ENCODE measurements around the gene DPF3.

DPF3 gene

GRCh38 chr14:72618424-72618823 lies 275.5 kb downstream of the DPF3 start:
- H3K4ac ChIP-seq (ENCODE audit: low read length): no peak overlapping the region
- no peak overlapping the region for H3K23ac ChIP-seq (ENCODE audit: low read depth, low read length, poor library complexity)
- H2AFZ ChIP-seq (ENCODE audit: low read length): peak overlapping the region; percentile 84
- H4K8ac ChIP-seq (ENCODE audit: low read depth, low read length): no peak overlapping the region
- no peak overlapping the region for H3K27ac ChIP-seq (replicated peaks; ENCODE audit: low read length)
- no peak overlapping the region for H2BK12ac ChIP-seq (ENCODE audit: low read length)
- no CpG with 5 or more reads among the region's 7 CpGs for WGBS, 2 donors (ENCODE audit: extremely low coverage in 2 of 2, insufficient read length in 2 of 2, insufficient replicate concordance in 1 of 2)
- no peak overlapping the region for H2BK5ac ChIP-seq (ENCODE audit: low read length)
- H2BK15ac ChIP-seq (ENCODE audit: low read length): no peak overlapping the region
- peak overlapping the region; percentile 76 for H2AK5ac ChIP-seq (ENCODE audit: low read depth, low read length)
- no peak overlapping the region for H3K4me2 ChIP-seq (ENCODE audit: insufficient read depth, low read length, poor library complexity, severe bottlenecking)
- no peaks in the 10 kb centered on the region for H3K27me3 ChIP-seq (ENCODE audit: control insufficient read depth in 3 of 3, insufficient read depth in 3 of 3, low read depth in 1 of 3, low read length in 3 of 3)
- H2BK120ac ChIP-seq (ENCODE audit: low read depth, low read length): no peak overlapping the region
- peaks cover 12 to 22% of the 10 kb centered on the region in 2 donors for H3K4me1 ChIP-seq (ENCODE audit: control insufficient read depth in 2 of 2, insufficient read depth in 1 of 2, low read depth in 1 of 2, low read length in 2 of 2)
- H3K9me3 ChIP-seq (replicated peaks in 1 of 2; ENCODE audit: control insufficient read depth in 2 of 2, insufficient read depth in 1 of 2, low read depth in 1 of 2, low read length in 2 of 2): peaks cover 0 to 2% of the 10 kb centered on the region in 2 donors
- H3K18ac ChIP-seq (ENCODE audit: low read length): peak overlapping the region; percentile 59
- no peak overlapping the region for H4K91ac ChIP-seq (ENCODE audit: low read depth, low read length, poor library complexity)
- no peaks in the 10 kb centered on the region for H3K36me3 ChIP-seq (replicated peaks in 1 of 2; ENCODE audit: control insufficient read depth in 2 of 2, insufficient read depth in 2 of 2, low read length in 2 of 2)
- H3K4me3 ChIP-seq (ENCODE audit: low read length in 2 of 2): no peak overlapping the region
- no peaks in the 10 kb centered on the region for H3K79me1 ChIP-seq (ENCODE audit: low read depth, low read length)
- no peak overlapping the region for H3K14ac ChIP-seq (ENCODE audit: low read length)
- H3K9ac ChIP-seq (ENCODE audit: low read depth, low read length, poor library complexity): peak overlapping the region; percentile 47
- DNase-seq (ENCODE audit: low spot score): no peak

GRCh38 chr14:72617391-72618031 lies 276.4 kb downstream of the DPF3 start:
- Histone ChIP-seq H3K18ac (ENCODE audit: low read length) (peak overlapping the region; percentile 90), H3K4me2 (ENCODE audit: insufficient read depth, low read length, poor library complexity, severe bottlenecking) (no peak overlapping the region), H3K14ac (ENCODE audit: low read length) (no peak overlapping the region), H3K9ac (ENCODE audit: low read depth, low read length, poor library complexity) (peak overlapping the region; percentile 68), H3K79me1 (ENCODE audit: low read depth, low read length) (no peaks in the 10 kb centered on the region), H4K91ac (ENCODE audit: low read depth, low read length, poor library complexity) (no peak overlapping the region), H2BK120ac (ENCODE audit: low read depth, low read length) (no peak overlapping the region), H2AFZ (ENCODE audit: low read length) (peak overlapping the region; percentile 84), H3K23ac (ENCODE audit: low read depth, low read length, poor library complexity) (no peak overlapping the region), H2BK12ac (ENCODE audit: low read length) (no peak overlapping the region), H3K27ac (replicated peaks; ENCODE audit: low read length) (no peak overlapping the region), H3K4me1 (ENCODE audit: control insufficient read depth in 2 of 2, insufficient read depth in 1 of 2, low read depth in 1 of 2, low read length in 2 of 2) (peaks cover 12 to 22% of the 10 kb centered on the region in 2 donors), H3K9me3 (replicated peaks in 1 of 2; ENCODE audit: control insufficient read depth in 2 of 2, insufficient read depth in 1 of 2, low read depth in 1 of 2, low read length in 2 of 2) (peaks cover 0 to under 1% of the 10 kb centered on the region in 2 donors), H4K8ac (ENCODE audit: low read depth, low read length) (no peak overlapping the region), H3K36me3 (replicated peaks in 1 of 2; ENCODE audit: control insufficient read depth in 2 of 2, insufficient read depth in 2 of 2, low read length in 2 of 2) (no peaks in the 10 kb centered on the region), H2AK5ac (ENCODE audit: low read depth, low read length) (no peak overlapping the region), H3K4me3 (ENCODE audit: low read length in 2 of 2) (peak overlapping the region in 1 of 2 donors; percentile 47), H2BK15ac (ENCODE audit: low read length) (peak overlapping the region; percentile 40), H3K4ac (ENCODE audit: low read length) (no peak overlapping the region), H2BK5ac (ENCODE audit: low read length) (no peak overlapping the region), H3K27me3 (ENCODE audit: control insufficient read depth in 3 of 3, insufficient read depth in 3 of 3, low read depth in 1 of 3, low read length in 3 of 3) (no peaks in the 10 kb centered on the region)
- no CpG with 5 or more reads among the region's 20 CpGs for WGBS, 2 donors (ENCODE audit: extremely low coverage in 2 of 2, insufficient read length in 2 of 2, insufficient replicate concordance in 1 of 2)
- DNase-seq (ENCODE audit: low spot score): peak; percentile 15

GRCh38 chr14:72616811-72617210 lies 277.1 kb downstream of the DPF3 start:
- no peaks in the 10 kb centered on the region for H3K36me3 ChIP-seq (replicated peaks in 1 of 2; ENCODE audit: control insufficient read depth in 2 of 2, insufficient read depth in 2 of 2, low read length in 2 of 2)
- H2BK5ac ChIP-seq (ENCODE audit: low read length): no peak overlapping the region
- H4K91ac ChIP-seq (ENCODE audit: low read depth, low read length, poor library complexity): no peak overlapping the region
- H2BK120ac ChIP-seq (ENCODE audit: low read depth, low read length): no peak overlapping the region
- H3K4me2 ChIP-seq (ENCODE audit: insufficient read depth, low read length, poor library complexity, severe bottlenecking): no peak overlapping the region
- no peak overlapping the region for H3K4ac ChIP-seq (ENCODE audit: low read length)
- no peak overlapping the region for H2AK5ac ChIP-seq (ENCODE audit: low read depth, low read length)
- no peak overlapping the region for H2BK15ac ChIP-seq (ENCODE audit: low read length)
- no CpG with 5 or more reads among the region's 7 CpGs for WGBS, 2 donors (ENCODE audit: extremely low coverage in 2 of 2, insufficient read length in 2 of 2, insufficient replicate concordance in 1 of 2)
- H3K9me3 ChIP-seq (replicated peaks in 1 of 2; ENCODE audit: control insufficient read depth in 2 of 2, insufficient read depth in 1 of 2, low read depth in 1 of 2, low read length in 2 of 2): no peaks in the 10 kb centered on the region
- no peaks in the 10 kb centered on the region for H3K79me1 ChIP-seq (ENCODE audit: low read depth, low read length)
- no peaks in the 10 kb centered on the region for H3K27me3 ChIP-seq (ENCODE audit: control insufficient read depth in 3 of 3, insufficient read depth in 3 of 3, low read depth in 1 of 3, low read length in 3 of 3)
- H3K9ac ChIP-seq (ENCODE audit: low read depth, low read length, poor library complexity): no peak overlapping the region
- peaks cover 12 to 22% of the 10 kb centered on the region in 2 donors for H3K4me1 ChIP-seq (ENCODE audit: control insufficient read depth in 2 of 2, insufficient read depth in 1 of 2, low read depth in 1 of 2, low read length in 2 of 2)
- H3K18ac ChIP-seq (ENCODE audit: low read length): peak overlapping the region; percentile 39
- H4K8ac ChIP-seq (ENCODE audit: low read depth, low read length): no peak overlapping the region
- H2BK12ac ChIP-seq (ENCODE audit: low read length): peak overlapping the region; percentile 68
- H3K27ac ChIP-seq (replicated peaks; ENCODE audit: low read length): no peak overlapping the region
- H3K4me3 ChIP-seq (ENCODE audit: low read length in 2 of 2): no peak overlapping the region
- peak overlapping the region; percentile 84 for H2AFZ ChIP-seq (ENCODE audit: low read length)
- no peak for DNase-seq (ENCODE audit: low spot score)
- H3K14ac ChIP-seq (ENCODE audit: low read length): no peak overlapping the region
- no peak overlapping the region for H3K23ac ChIP-seq (ENCODE audit: low read depth, low read length, poor library complexity)

GRCh38 chr14:72616294-72616693 lies 277.6 kb downstream of the DPF3 start:
- Histone ChIP-seq H3K14ac (ENCODE audit: low read length) (no peak overlapping the region), H3K23ac (ENCODE audit: low read depth, low read length, poor library complexity) (no peak overlapping the region), H3K4me3 (ENCODE audit: low read length in 2 of 2) (no peak overlapping the region), H2BK5ac (ENCODE audit: low read length) (no peak overlapping the region), H3K9me3 (replicated peaks in 1 of 2; ENCODE audit: control insufficient read depth in 2 of 2, insufficient read depth in 1 of 2, low read depth in 1 of 2, low read length in 2 of 2) (no peaks in the 10 kb centered on the region), H2BK120ac (ENCODE audit: low read depth, low read length) (no peak overlapping the region), H2BK15ac (ENCODE audit: low read length) (no peak overlapping the region), H2AFZ (ENCODE audit: low read length) (no peak overlapping the region), H3K4ac (ENCODE audit: low read length) (no peak overlapping the region), H3K36me3 (replicated peaks in 1 of 2; ENCODE audit: control insufficient read depth in 2 of 2, insufficient read depth in 2 of 2, low read length in 2 of 2) (no peaks in the 10 kb centered on the region), H2AK5ac (ENCODE audit: low read depth, low read length) (no peak overlapping the region), H3K79me1 (ENCODE audit: low read depth, low read length) (no peaks in the 10 kb centered on the region), H3K9ac (ENCODE audit: low read depth, low read length, poor library complexity) (no peak overlapping the region), H4K91ac (ENCODE audit: low read depth, low read length, poor library complexity) (no peak overlapping the region), H3K27ac (replicated peaks; ENCODE audit: low read length) (no peak overlapping the region), H3K18ac (ENCODE audit: low read length) (no peak overlapping the region), H3K4me2 (ENCODE audit: insufficient read depth, low read length, poor library complexity, severe bottlenecking) (no peak overlapping the region), H4K8ac (ENCODE audit: low read depth, low read length) (no peak overlapping the region), H3K4me1 (ENCODE audit: control insufficient read depth in 2 of 2, insufficient read depth in 1 of 2, low read depth in 1 of 2, low read length in 2 of 2) (peaks cover 12 to 22% of the 10 kb centered on the region in 2 donors), H3K27me3 (ENCODE audit: control insufficient read depth in 3 of 3, insufficient read depth in 3 of 3, low read depth in 1 of 3, low read length in 3 of 3) (no peaks in the 10 kb centered on the region), H2BK12ac (ENCODE audit: low read length) (no peak overlapping the region)
- DNase-seq (ENCODE audit: low spot score): no peak
- no CpG with 5 or more reads among the region's 4 CpGs for WGBS, 2 donors (ENCODE audit: extremely low coverage in 2 of 2, insufficient read length in 2 of 2, insufficient replicate concordance in 1 of 2)

Measured in neuronal stem cell (in vitro differentiated cells).